H9 (cell line): ENCODE results near the gene DPP8. TPM values are rescaled to one million over a fixed set of nuclear protein-coding genes. Genes with fewer than 3 reads are reported as not detected.

Experiments
- DNase-seq: peaks from one replicate; pipeline ENCODE4 v3.0.0-alpha.2; 2017
- H2AFZ ChIP-seq: one replicate; pipeline ENCODE4 v1.6.1; 2013; ENCODE audit warnings: mild to moderate bottlenecking, low read length, control low read depth, moderate library complexity
- H2AK5ac ChIP-seq: 2 replicates; pipeline ENCODE4 v1.6.1; 2013; ENCODE audit warnings: low read length, control low read depth, mixed read lengths; ENCODE audit not compliant: insufficient read length
- H2BK120ac ChIP-seq: one replicate; pipeline ENCODE4 v1.6.1; 2013; ENCODE audit warnings: low read depth, mild to moderate bottlenecking, low read length, control low read depth, inconsistent platforms; ENCODE audit not compliant: poor library complexity, severe bottlenecking
- H2BK12ac ChIP-seq: 2 replicates; pipeline ENCODE4 v1.6.1; 2013; ENCODE audit warnings: low read length, control low read depth, mixed read lengths, low read depth; ENCODE audit not compliant: insufficient read length
- H2BK15ac ChIP-seq: 2 replicates; pipeline ENCODE4 v1.6.1; 2013; ENCODE audit warnings: low read depth, low read length, control low read depth
- H2BK20ac ChIP-seq: one replicate; pipeline ENCODE4 v1.6.1; 2013; ENCODE audit warnings: low read depth, mild to moderate bottlenecking, low read length, control low read depth, inconsistent platforms; ENCODE audit not compliant: poor library complexity, severe bottlenecking
- H2BK5ac ChIP-seq: 2 replicates; pipeline ENCODE4 v1.6.1; 2013; ENCODE audit warnings: low read length, control low read depth, mixed read lengths; ENCODE audit not compliant: insufficient read length
- H3K14ac ChIP-seq: 2 replicates; pipeline ENCODE4 v1.6.1; 2013; ENCODE audit warnings: low read length, control low read depth; ENCODE audit not compliant: insufficient read depth
- H3K18ac ChIP-seq: 2 replicates; pipeline ENCODE4 v1.6.1; 2013; ENCODE audit warnings: low read depth, mild to moderate bottlenecking, mixed read lengths, low read length, control low read depth; ENCODE audit not compliant: insufficient read length
- H3K23ac ChIP-seq: 2 replicates; pipeline ENCODE4 v1.6.1; 2013; ENCODE audit warnings: low read length, control low read depth, mixed read lengths, low read depth; ENCODE audit not compliant: insufficient read length
- H3K23me2 ChIP-seq: 2 replicates; pipeline ENCODE4 v1.6.1; 2013; ENCODE audit warnings: low read depth, mild to moderate bottlenecking, mixed read lengths, low read length, control low read depth; ENCODE audit not compliant: insufficient read length, poor library complexity, severe bottlenecking
- H3K27ac ChIP-seq: 2 replicates; pipeline ENCODE4 v1.5.1; 2013; ENCODE audit warnings: low read length, control low read depth, mixed read lengths, low read depth; ENCODE audit not compliant: insufficient read length
- H3K27me3 ChIP-seq: 2 replicates; pipeline ENCODE4 v1.6.1; 2013; ENCODE audit warnings: low read length, control low read depth, inconsistent platforms; ENCODE audit not compliant: insufficient read depth
- H3K4ac ChIP-seq: 2 replicates; pipeline ENCODE4 v1.6.1; 2013; ENCODE audit warnings: low read depth, mild to moderate bottlenecking, control low read depth, inconsistent platforms, low read length, moderate library complexity
- H3K4me1 ChIP-seq: 2 replicates; pipeline ENCODE4 v1.6.1; 2013; ENCODE audit warnings: low read length, control low read depth, inconsistent platforms; ENCODE audit not compliant: insufficient read depth
- H3K4me2 ChIP-seq: 2 replicates; pipeline ENCODE4 v1.6.1; 2013; ENCODE audit warnings: low read length, control low read depth, mixed read lengths; ENCODE audit not compliant: insufficient read length, insufficient read depth
- H3K56ac ChIP-seq: 2 replicates; pipeline ENCODE4 v1.6.1; 2013; ENCODE audit warnings: low read depth, mild to moderate bottlenecking, mixed read lengths, low read length, control low read depth; ENCODE audit not compliant: insufficient read length
- H3K79me1 ChIP-seq: 2 replicates; pipeline ENCODE4 v1.6.1; 2013; ENCODE audit warnings: low read depth, mild to moderate bottlenecking, moderate library complexity, low read length, control low read depth, inconsistent platforms; ENCODE audit not compliant: insufficient read depth, poor library complexity, severe bottlenecking
- H3K79me2 ChIP-seq: 2 replicates; pipeline ENCODE4 v1.6.1; 2013; ENCODE audit warnings: low read length, control low read depth, inconsistent platforms; ENCODE audit not compliant: insufficient read depth
- H3K9ac ChIP-seq: 2 replicates; pipeline ENCODE4 v1.6.1; 2013; ENCODE audit warnings: low read length, control low read depth, mixed read lengths; ENCODE audit not compliant: insufficient read length; ENCODE audit errors: extremely low read depth
- H3K9me3 ChIP-seq: one replicate; pipeline ENCODE4 v1.6.1; 2013; ENCODE audit warnings: low read depth, low read length, inconsistent platforms; ENCODE audit not compliant: control insufficient read depth
- H3T11ph ChIP-seq: one replicate; pipeline ENCODE4 v1.6.1; 2013; ENCODE audit warnings: mild to moderate bottlenecking, low read length, control low read depth, inconsistent platforms
- H4K20me1 ChIP-seq: one replicate; pipeline ENCODE4 v1.6.1; 2013; ENCODE audit not compliant: control insufficient read depth, insufficient read length, insufficient read depth
- H4K5ac ChIP-seq: 2 replicates; pipeline ENCODE4 v1.6.1; 2013; ENCODE audit warnings: low read depth, mild to moderate bottlenecking, mixed read lengths, low read length, control low read depth; ENCODE audit not compliant: insufficient read length
- H4K8ac ChIP-seq: replicated peaks from 2 replicates; pipeline ENCODE4 v1.6.1; 2013; ENCODE audit warnings: low read length, control low read depth, mixed read lengths, low read depth; ENCODE audit not compliant: insufficient read length
- H4K91ac ChIP-seq: 2 replicates; pipeline ENCODE4 v1.6.1; 2013; ENCODE audit warnings: low read depth, mild to moderate bottlenecking, moderate library complexity, mixed read lengths, low read length, control low read depth; ENCODE audit not compliant: insufficient read length
- H3K27ac Mint-ChIP-seq, 3 experiments: 2 replicates in 2 of 3; 3 replicates in 1 of 3; pipeline ENCODE4 v1.8.0; 2020 to 2021; ENCODE audit warnings: mixed read lengths in 3 of 3, mild to moderate bottlenecking in 1 of 3, moderate library complexity in 1 of 3
- H3K27me3 Mint-ChIP-seq: 2 replicates; pipeline ENCODE4 v1.8.0; 2021; ENCODE audit warnings: low read depth, mild to moderate bottlenecking, moderate library complexity, mixed read lengths
- H3K36me3 Mint-ChIP-seq, 3 experiments: 2 replicates in 2 of 3; 3 replicates in 1 of 3; pipeline ENCODE4 v1.8.0; 2020 to 2021; ENCODE audit warnings: low read depth in 3 of 3, mixed read lengths in 3 of 3; ENCODE audit not compliant: insufficient read depth in 1 of 3
- H3K4me1 Mint-ChIP-seq, 2 experiments: 2 replicates each; pipeline ENCODE4 v1.8.0; 2020; ENCODE audit warnings: mixed read lengths in 2 of 2
- H3K4me3 Mint-ChIP-seq, 2 experiments: 2 replicates in 1 of 2; 3 replicates in 1 of 2; pipeline ENCODE4 v1.8.0; 2020 to 2021; ENCODE audit warnings: mild to moderate bottlenecking in 2 of 2, mixed read lengths in 2 of 2, moderate library complexity in 1 of 2
- H3K9me3 Mint-ChIP-seq, 2 experiments: 2 replicates in 1 of 2; 3 replicates in 1 of 2; pipeline ENCODE4 v1.8.0; 2020; ENCODE audit warnings: mild to moderate bottlenecking in 2 of 2, mixed read lengths in 2 of 2, moderate library complexity in 1 of 2
- CTCF ChIP-seq: fragments of 200-600 bp; sonication (generic); conservative IDR thresholded peaks from 3 replicates; pipeline ENCODE4 v1.8.0; 2021; ENCODE audit warnings: antibody characterized with exemption, mild to moderate bottlenecking
- WGBS: extraction: QIAGEN DNeasy Blood & Tissue Kit; methylation state at CpG from one replicate; pipeline ENCODE4 v1.1.7; 2013; ENCODE audit warnings: missing lambda C conversion rate, low lambda C conversion rate, mixed read lengths; ENCODE audit not compliant: insufficient read length; ENCODE audit errors: extremely low coverage; 5-methylcytosine and 5-hydroxymethylcytosine counted together
- total RNA-seq: library from RNA; stranded (reverse); gene quantifications from 2 replicates; pipeline ENCODE4 v1.2.1, GENCODE V29; 2021

Gene DPP8
- total RNA-seq, 1 experiment from 2014 or later, result 26.6 TPM

- no peaks in the 10 kb centered on the region for H3K79me2 ChIP-seq
- H4K20me1 ChIP-seq, result no peaks in the 10 kb centered on the region
- H3T11ph ChIP-seq, result no peak overlapping the region
- H3K18ac ChIP-seq, result no peak overlapping the region
- H3K27ac ChIP-seq, result no peak overlapping the region
- DNase-seq, result no peak
- no CpG with 5 or more reads among the region's 3 CpGs for WGBS
- H3K27me3 ChIP-seq, result no peaks in the 10 kb centered on the region
- no peak overlapping the region for H4K91ac ChIP-seq
- no peak overlapping the region for H3K9ac ChIP-seq
- H2AFZ ChIP-seq, result no peak overlapping the region
- H3K23me2 ChIP-seq, result no peaks in the 10 kb centered on the region
- Mint-ChIP-seq H3K27me3 (no peaks in the 10 kb centered on the region), H3K4me1 (no peaks in the 10 kb centered on the region), H3K27ac (no peak overlapping the region), H3K9me3 (no peaks in the 10 kb centered on the region), H3K4me3 (no peak overlapping the region), H3K36me3 (peaks cover 28 to 64% (median 48%) of the 10 kb centered on the region in 3 experiments; a peak in 6 of 7 replicates)
- no peak overlapping the region for H3K4ac ChIP-seq
- no peak for TF ChIP-seq CTCF
- no peak overlapping the region for H3K14ac ChIP-seq
- H2BK15ac ChIP-seq, result no peak overlapping the region
- no peak overlapping the region for H2BK20ac ChIP-seq
- H4K8ac ChIP-seq, result no peak overlapping the region
- no peak overlapping the region for H2BK12ac ChIP-seq
- H3K9me3 ChIP-seq, result no peaks in the 10 kb centered on the region
- H2AK5ac ChIP-seq, result no peak overlapping the region
- H4K5ac ChIP-seq, result no peak overlapping the region
- no peak overlapping the region for H2BK5ac ChIP-seq
- no peak overlapping the region for H3K23ac ChIP-seq
- no peak overlapping the region for H3K4me2 ChIP-seq
- no peaks in the 10 kb centered on the region for H3K79me1 ChIP-seq
- no peak overlapping the region for H2BK120ac ChIP-seq
- H3K56ac ChIP-seq, result no peak overlapping the region
- H3K4me1 ChIP-seq, result no peaks in the 10 kb centered on the region
Observed at GRCh38 chr15:65470866-65471265, 46.6 kb downstream of the DPP8 start.
